ENCODE data around the gene LRP2.

LRP2 gene

DNA sequence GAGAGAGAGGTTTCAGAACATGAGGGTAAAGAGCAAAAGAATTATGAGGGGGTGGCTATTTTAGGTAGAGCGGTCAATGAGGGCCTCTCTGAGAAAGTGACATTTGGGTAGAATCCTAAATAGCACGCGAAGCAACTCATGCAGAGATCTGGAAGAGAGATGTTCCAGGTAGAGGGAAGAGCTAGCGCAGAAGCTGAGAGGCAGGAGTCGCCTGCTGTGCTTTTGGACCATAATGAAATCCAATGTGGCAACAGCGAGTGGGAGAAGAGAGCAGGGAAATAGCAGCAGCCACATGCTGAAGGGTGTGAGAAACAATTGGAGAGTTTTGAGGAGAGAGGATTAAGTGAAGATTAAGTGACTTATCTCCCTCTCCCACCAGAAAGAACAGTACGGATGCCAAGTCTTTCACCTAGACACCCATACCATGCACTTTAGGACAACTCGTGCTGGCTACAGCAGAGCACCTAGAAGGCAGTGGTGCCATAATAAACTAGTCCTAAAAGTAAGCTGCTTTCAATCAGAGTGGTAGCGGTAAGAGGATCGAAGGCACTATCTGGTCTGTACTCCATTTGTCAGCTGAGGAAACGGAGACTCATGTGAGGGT is 129.7 kb downstream of the LRP2 start:
- Histone ChIP-seq H2BK5ac (ENCODE audit: low read length) (no peak overlapping the region), H2BK15ac (ENCODE audit: low read length) (no peak overlapping the region), H3K36me3 (replicated peaks in 1 of 2; ENCODE audit: control insufficient read depth in 2 of 2, insufficient read depth in 2 of 2, low read length in 2 of 2) (peaks cover 36 to 94% of the 10 kb centered on the region in 2 donors), H3K79me1 (ENCODE audit: low read depth, low read length) (no peaks in the 10 kb centered on the region), H4K8ac (ENCODE audit: low read depth, low read length) (no peak overlapping the region), H3K27me3 (ENCODE audit: control insufficient read depth in 3 of 3, insufficient read depth in 3 of 3, low read depth in 1 of 3, low read length in 3 of 3) (no peaks in the 10 kb centered on the region), H3K4ac (ENCODE audit: low read length) (no peak overlapping the region), H2AFZ (ENCODE audit: low read length) (no peak overlapping the region), H3K23ac (ENCODE audit: low read depth, low read length, poor library complexity) (no peak overlapping the region), H2BK120ac (ENCODE audit: low read depth, low read length) (no peak overlapping the region), H3K4me1 (ENCODE audit: control insufficient read depth in 2 of 2, insufficient read depth in 1 of 2, low read depth in 1 of 2, low read length in 2 of 2) (peaks cover 0 to 1% of the 10 kb centered on the region in 2 donors), H3K9ac (ENCODE audit: low read depth, low read length, poor library complexity) (no peak overlapping the region), H3K4me3 (ENCODE audit: low read length in 2 of 2) (no peak overlapping the region), H2BK12ac (ENCODE audit: low read length) (no peak overlapping the region), H3K9me3 (replicated peaks in 1 of 2; ENCODE audit: control insufficient read depth in 2 of 2, insufficient read depth in 1 of 2, low read depth in 1 of 2, low read length in 2 of 2) (no peaks in the 10 kb centered on the region), H3K18ac (ENCODE audit: low read length) (no peak overlapping the region), H3K27ac (replicated peaks; ENCODE audit: low read length) (no peak overlapping the region), H2AK5ac (ENCODE audit: low read depth, low read length) (no peak overlapping the region), H3K14ac (ENCODE audit: low read length) (no peak overlapping the region), H4K91ac (ENCODE audit: low read depth, low read length, poor library complexity) (no peak overlapping the region), H3K4me2 (ENCODE audit: insufficient read depth, low read length, poor library complexity, severe bottlenecking) (no peak overlapping the region)
- DNase-seq (ENCODE audit: low spot score): no peak
- WGBS, 2 donors (ENCODE audit: extremely low coverage in 2 of 2, insufficient read length in 2 of 2, insufficient replicate concordance in 1 of 2): no CpG with 5 or more reads among the region's 11 CpGs

GRCh38 chr2:169230204-169230603 is 132.1 kb downstream of the LRP2 start:
- WGBS, 2 donors (ENCODE audit: extremely low coverage in 2 of 2, insufficient read length in 2 of 2, insufficient replicate concordance in 1 of 2): no CpG with 5 or more reads among the region's 2 CpGs
- H3K4me2 ChIP-seq (ENCODE audit: insufficient read depth, low read length, poor library complexity, severe bottlenecking): no peak overlapping the region
- peaks cover 35 to 94% of the 10 kb centered on the region in 2 donors for H3K36me3 ChIP-seq (replicated peaks in 1 of 2; ENCODE audit: control insufficient read depth in 2 of 2, insufficient read depth in 2 of 2, low read length in 2 of 2)
- no peaks in the 10 kb centered on the region for H3K27me3 ChIP-seq (ENCODE audit: control insufficient read depth in 3 of 3, insufficient read depth in 3 of 3, low read depth in 1 of 3, low read length in 3 of 3)
- peaks cover 0 to 1% of the 10 kb centered on the region in 2 donors for H3K4me1 ChIP-seq (ENCODE audit: control insufficient read depth in 2 of 2, insufficient read depth in 1 of 2, low read depth in 1 of 2, low read length in 2 of 2)
- no peak overlapping the region for H3K23ac ChIP-seq (ENCODE audit: low read depth, low read length, poor library complexity)
- no peak overlapping the region for H4K91ac ChIP-seq (ENCODE audit: low read depth, low read length, poor library complexity)
- no peak overlapping the region for H2AK5ac ChIP-seq (ENCODE audit: low read depth, low read length)
- H3K14ac ChIP-seq (ENCODE audit: low read length): no peak overlapping the region
- no peak overlapping the region for H4K8ac ChIP-seq (ENCODE audit: low read depth, low read length)
- H2BK12ac ChIP-seq (ENCODE audit: low read length): no peak overlapping the region
- no peak for DNase-seq (ENCODE audit: low spot score)
- no peak overlapping the region for H2AFZ ChIP-seq (ENCODE audit: low read length)
- H3K18ac ChIP-seq (ENCODE audit: low read length): no peak overlapping the region
- H3K4me3 ChIP-seq (ENCODE audit: low read length in 2 of 2): no peak overlapping the region
- H3K4ac ChIP-seq (ENCODE audit: low read length): no peak overlapping the region
- no peak overlapping the region for H2BK5ac ChIP-seq (ENCODE audit: low read length)
- H3K27ac ChIP-seq (replicated peaks; ENCODE audit: low read length): no peak overlapping the region
- H2BK120ac ChIP-seq (ENCODE audit: low read depth, low read length): no peak overlapping the region
- no peaks in the 10 kb centered on the region for H3K9me3 ChIP-seq (replicated peaks in 1 of 2; ENCODE audit: control insufficient read depth in 2 of 2, insufficient read depth in 1 of 2, low read depth in 1 of 2, low read length in 2 of 2)
- H3K9ac ChIP-seq (ENCODE audit: low read depth, low read length, poor library complexity): no peak overlapping the region
- no peaks in the 10 kb centered on the region for H3K79me1 ChIP-seq (ENCODE audit: low read depth, low read length)
- no peak overlapping the region for H2BK15ac ChIP-seq (ENCODE audit: low read length)

GRCh38 chr2:169229590-169229989 is 132.7 kb downstream of the LRP2 start:
- H3K79me1 ChIP-seq (ENCODE audit: low read depth, low read length): no peaks in the 10 kb centered on the region
- H2BK120ac ChIP-seq (ENCODE audit: low read depth, low read length): no peak overlapping the region
- no peak for DNase-seq (ENCODE audit: low spot score)
- no peak overlapping the region for H2AFZ ChIP-seq (ENCODE audit: low read length)
- H4K8ac ChIP-seq (ENCODE audit: low read depth, low read length): no peak overlapping the region
- H2BK12ac ChIP-seq (ENCODE audit: low read length): no peak overlapping the region
- H3K23ac ChIP-seq (ENCODE audit: low read depth, low read length, poor library complexity): no peak overlapping the region
- H3K9me3 ChIP-seq (replicated peaks in 1 of 2; ENCODE audit: control insufficient read depth in 2 of 2, insufficient read depth in 1 of 2, low read depth in 1 of 2, low read length in 2 of 2): no peaks in the 10 kb centered on the region
- no peak overlapping the region for H3K4me2 ChIP-seq (ENCODE audit: insufficient read depth, low read length, poor library complexity, severe bottlenecking)
- H3K27me3 ChIP-seq (ENCODE audit: control insufficient read depth in 3 of 3, insufficient read depth in 3 of 3, low read depth in 1 of 3, low read length in 3 of 3): no peaks in the 10 kb centered on the region
- peaks cover 34 to 93% of the 10 kb centered on the region in 2 donors for H3K36me3 ChIP-seq (replicated peaks in 1 of 2; ENCODE audit: control insufficient read depth in 2 of 2, insufficient read depth in 2 of 2, low read length in 2 of 2)
- peaks cover 0 to 1% of the 10 kb centered on the region in 2 donors for H3K4me1 ChIP-seq (ENCODE audit: control insufficient read depth in 2 of 2, insufficient read depth in 1 of 2, low read depth in 1 of 2, low read length in 2 of 2)
- H3K27ac ChIP-seq (replicated peaks; ENCODE audit: low read length): no peak overlapping the region
- H3K18ac ChIP-seq (ENCODE audit: low read length): no peak overlapping the region
- H4K91ac ChIP-seq (ENCODE audit: low read depth, low read length, poor library complexity): no peak overlapping the region
- H3K14ac ChIP-seq (ENCODE audit: low read length): no peak overlapping the region
- H2AK5ac ChIP-seq (ENCODE audit: low read depth, low read length): no peak overlapping the region
- H3K4me3 ChIP-seq (ENCODE audit: low read length in 2 of 2): no peak overlapping the region
- no peak overlapping the region for H2BK5ac ChIP-seq (ENCODE audit: low read length)
- H3K4ac ChIP-seq (ENCODE audit: low read length): no peak overlapping the region
- H3K9ac ChIP-seq (ENCODE audit: low read depth, low read length, poor library complexity): no peak overlapping the region
- H2BK15ac ChIP-seq (ENCODE audit: low read length): no peak overlapping the region

DNA sequence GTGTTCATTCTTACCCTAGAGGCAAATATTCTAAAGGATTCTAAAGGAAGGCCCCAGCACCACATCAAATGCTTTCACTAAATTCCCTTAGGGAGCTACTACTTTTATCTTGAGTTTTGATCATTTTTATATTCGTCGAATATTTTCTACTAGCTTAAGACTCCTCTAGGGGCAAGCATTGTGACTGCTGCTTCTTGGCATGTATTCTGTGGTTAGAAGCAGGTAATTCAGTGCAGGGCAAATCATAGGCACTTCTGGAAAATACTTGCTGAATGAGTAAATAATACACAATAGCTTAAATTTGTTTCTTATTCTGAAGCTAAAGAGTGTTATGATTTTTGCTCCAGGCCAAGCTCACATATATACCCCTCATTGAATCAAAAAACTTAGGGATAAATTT is 136.4 kb downstream of the LRP2 start:
- Histone ChIP-seq H4K91ac (ENCODE audit: low read depth, low read length, poor library complexity) (no peak overlapping the region), H3K9ac (ENCODE audit: low read depth, low read length, poor library complexity) (no peak overlapping the region), H2AFZ (ENCODE audit: low read length) (no peak overlapping the region), H3K4me2 (ENCODE audit: insufficient read depth, low read length, poor library complexity, severe bottlenecking) (no peak overlapping the region), H3K27ac (replicated peaks; ENCODE audit: low read length) (no peak overlapping the region), H3K4me1 (ENCODE audit: control insufficient read depth in 2 of 2, insufficient read depth in 1 of 2, low read depth in 1 of 2, low read length in 2 of 2) (no peaks in the 10 kb centered on the region), H3K27me3 (ENCODE audit: control insufficient read depth in 3 of 3, insufficient read depth in 3 of 3, low read depth in 1 of 3, low read length in 3 of 3) (no peaks in the 10 kb centered on the region), H2BK12ac (ENCODE audit: low read length) (no peak overlapping the region), H3K4me3 (ENCODE audit: low read length in 2 of 2) (no peak overlapping the region), H4K8ac (ENCODE audit: low read depth, low read length) (no peak overlapping the region), H3K4ac (ENCODE audit: low read length) (no peak overlapping the region), H3K14ac (ENCODE audit: low read length) (no peak overlapping the region), H3K36me3 (replicated peaks in 1 of 2; ENCODE audit: control insufficient read depth in 2 of 2, insufficient read depth in 2 of 2, low read length in 2 of 2) (peaks cover 33 to 88% of the 10 kb centered on the region in 2 donors), H3K23ac (ENCODE audit: low read depth, low read length, poor library complexity) (no peak overlapping the region), H3K79me1 (ENCODE audit: low read depth, low read length) (no peaks in the 10 kb centered on the region), H2BK120ac (ENCODE audit: low read depth, low read length) (no peak overlapping the region), H2BK5ac (ENCODE audit: low read length) (no peak overlapping the region), H2AK5ac (ENCODE audit: low read depth, low read length) (no peak overlapping the region), H2BK15ac (ENCODE audit: low read length) (no peak overlapping the region), H3K18ac (ENCODE audit: low read length) (no peak overlapping the region), H3K9me3 (replicated peaks in 1 of 2; ENCODE audit: control insufficient read depth in 2 of 2, insufficient read depth in 1 of 2, low read depth in 1 of 2, low read length in 2 of 2) (no peaks in the 10 kb centered on the region)
- no peak for DNase-seq (ENCODE audit: low spot score)
- no CpG with 5 or more reads among the region's 2 CpGs for WGBS, 2 donors (ENCODE audit: extremely low coverage in 2 of 2, insufficient read length in 2 of 2, insufficient replicate concordance in 1 of 2)

All from neuronal stem cell (in vitro differentiated cells).